ENCODE data around the gene SRPK1.
A peak's percentile ranks its signal among the peaks of the same experiment; 100 is the strongest.

Gene SRPK1

GRCh38 chr6:35842381-35842780 lies 78.5 kb downstream of the SRPK1 start:
- peaks cover 11 to 14% of the 10 kb centered on the region in 2 experiments for H3K4me1 ChIP-seq (ENCODE audit: control insufficient read depth in 1 of 2, insufficient read depth in 1 of 2, low read depth in 1 of 2, low read length in 1 of 2)
- no peaks in the 10 kb centered on the region for H3K9me3 ChIP-seq
- H3K4me3 ChIP-seq (ENCODE audit: low read depth in 1 of 2, low read length in 1 of 2) = no peak overlapping the region
- no peaks in the 10 kb centered on the region for H3K27me3 ChIP-seq
- no peak overlapping the region for H3K27ac ChIP-seq
- TF ChIP-seq, protein P1, sequence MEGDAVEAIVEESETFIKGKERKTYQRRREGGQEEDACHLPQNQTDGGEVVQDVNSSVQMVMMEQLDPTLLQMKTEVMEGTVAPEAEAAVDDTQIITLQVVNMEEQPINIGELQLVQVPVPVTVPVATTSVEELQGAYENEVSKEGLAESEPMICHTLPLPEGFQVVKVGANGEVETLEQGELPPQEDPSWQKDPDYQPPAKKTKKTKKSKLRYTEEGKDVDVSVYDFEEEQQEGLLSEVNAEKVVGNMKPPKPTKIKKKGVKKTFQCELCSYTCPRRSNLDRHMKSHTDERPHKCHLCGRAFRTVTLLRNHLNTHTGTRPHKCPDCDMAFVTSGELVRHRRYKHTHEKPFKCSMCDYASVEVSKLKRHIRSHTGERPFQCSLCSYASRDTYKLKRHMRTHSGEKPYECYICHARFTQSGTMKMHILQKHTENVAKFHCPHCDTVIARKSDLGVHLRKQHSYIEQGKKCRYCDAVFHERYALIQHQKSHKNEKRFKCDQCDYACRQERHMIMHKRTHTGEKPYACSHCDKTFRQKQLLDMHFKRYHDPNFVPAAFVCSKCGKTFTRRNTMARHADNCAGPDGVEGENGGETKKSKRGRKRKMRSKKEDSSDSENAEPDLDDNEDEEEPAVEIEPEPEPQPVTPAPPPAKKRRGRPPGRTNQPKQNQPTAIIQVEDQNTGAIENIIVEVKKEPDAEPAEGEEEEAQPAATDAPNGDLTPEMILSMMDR (IDR thresholded peaks at IDR 0.05) = no peak
- peaks cover 81% of the 10 kb centered on the region for H3K36me3 ChIP-seq

GRCh38 chr6:35839019-35839418 lies 81.9 kb downstream of the SRPK1 start:
- peaks cover 63% of the 10 kb centered on the region for H3K36me3 ChIP-seq
- TF ChIP-seq, protein P1 (IDR thresholded peaks at IDR 0.05) = no peak
- H3K9me3 ChIP-seq = no peaks in the 10 kb centered on the region

GRCh38 chr6:35833536-35833935 lies 87.4 kb downstream of the SRPK1 start:
- Histone ChIP-seq H3K4me1 (ENCODE audit: control insufficient read depth in 1 of 2, insufficient read depth in 1 of 2, low read depth in 1 of 2, low read length in 1 of 2) (peaks cover 55 to 57% of the 10 kb centered on the region in 2 experiments), H3K36me3 (peaks cover 18% of the 10 kb centered on the region), H3K4me3 (ENCODE audit: low read depth in 1 of 2, low read length in 1 of 2) (peak overlapping the region; percentile 9 to 35), H3K9me3 (no peaks in the 10 kb centered on the region), H3K27me3 (no peaks in the 10 kb centered on the region), H3K27ac (peak overlapping the region; percentile 86)
- TF ChIP-seq, protein P1 (IDR thresholded peaks at IDR 0.05) = no peak

More at GRCh38 chr6:35839019-35839418, 81.9 kb downstream of the SRPK1 start:
- H3K27ac ChIP-seq = peak overlapping the region; percentile 86
- no peak overlapping the region for H3K4me3 ChIP-seq (ENCODE audit: low read depth in 1 of 2, low read length in 1 of 2)
- no peaks in the 10 kb centered on the region for H3K27me3 ChIP-seq
- peaks cover 36 to 38% of the 10 kb centered on the region in 2 experiments for H3K4me1 ChIP-seq (ENCODE audit: control insufficient read depth in 1 of 2, insufficient read depth in 1 of 2, low read depth in 1 of 2, low read length in 1 of 2)

DNA sequence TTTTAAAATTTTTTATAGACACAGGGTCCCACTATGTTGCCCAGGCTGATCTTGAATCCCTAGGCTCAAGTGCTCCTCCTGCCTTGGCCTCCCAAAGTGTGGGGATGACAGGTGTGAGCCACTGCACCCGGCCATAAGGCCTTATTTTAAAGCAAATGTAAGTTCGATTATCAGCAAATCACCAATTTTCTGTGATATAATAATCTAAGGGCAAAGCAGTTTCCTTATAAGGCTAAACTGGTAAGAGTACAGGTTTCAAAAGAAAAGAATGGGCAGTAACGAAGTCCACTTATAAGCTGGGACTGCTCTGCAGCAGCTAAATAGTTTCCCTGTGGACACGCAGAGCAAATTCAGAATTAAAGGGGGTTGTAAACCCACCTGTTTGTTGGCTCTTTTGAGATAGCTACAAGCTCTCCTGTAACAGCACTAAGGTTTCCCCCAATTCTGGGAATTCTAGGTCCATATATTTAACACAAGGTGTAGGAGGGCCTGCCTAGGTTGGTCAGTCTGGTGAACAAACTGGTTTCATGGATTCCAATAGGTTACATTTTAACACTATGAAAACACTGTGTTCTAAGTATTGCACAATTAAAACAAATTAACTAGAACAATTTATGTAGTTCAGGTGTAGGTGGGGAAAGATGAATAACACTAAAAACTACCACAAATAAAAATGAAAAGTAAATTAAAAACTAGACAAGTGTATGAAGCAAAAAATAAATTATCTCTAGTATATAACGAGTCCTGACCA lies 89.5 kb downstream of the SRPK1 start:
- no peaks in the 10 kb centered on the region for H3K27me3 ChIP-seq

GRCh38 chr6:35829306-35829705 lies 91.6 kb downstream of the SRPK1 start:
- Histone ChIP-seq H3K4me1 (ENCODE audit: control insufficient read depth in 1 of 2, insufficient read depth in 1 of 2, low read depth in 1 of 2, low read length in 1 of 2) (peaks cover 22 to 24% of the 10 kb centered on the region in 2 experiments), H3K27ac (no peak overlapping the region), H3K4me3 (ENCODE audit: low read depth in 1 of 2, low read length in 1 of 2) (no peak overlapping the region), H3K36me3 (no peaks in the 10 kb centered on the region), H3K9me3 (no peaks in the 10 kb centered on the region), H3K27me3 (no peaks in the 10 kb centered on the region)
- TF ChIP-seq, protein P1 (IDR thresholded peaks at IDR 0.05) = no peak

More for the DNA sequence above, 89.5 kb downstream of the SRPK1 start:
- H3K4me3 ChIP-seq (ENCODE audit: low read depth in 1 of 2, low read length in 1 of 2) = no peak overlapping the region
- H3K4me1 ChIP-seq (ENCODE audit: control insufficient read depth in 1 of 2, insufficient read depth in 1 of 2, low read depth in 1 of 2, low read length in 1 of 2) = peaks cover 43 to 45% of the 10 kb centered on the region in 2 experiments
- TF ChIP-seq, protein P1 (IDR thresholded peaks at IDR 0.05) = no peak
- H3K36me3 ChIP-seq = peaks cover 4% of the 10 kb centered on the region
- peak overlapping the region; percentile 53 for H3K27ac ChIP-seq
- H3K9me3 ChIP-seq = no peaks in the 10 kb centered on the region

All from neutrophil (primary cell).